ENCODE results near the gene MMP17. TPM values are rescaled to one million over a fixed set of nuclear protein-coding genes. Genes with fewer than 3 reads are reported as not detected.
A peak's percentile ranks its signal among the peaks of the same experiment; 100 is the strongest.

Gene MMP17
- polyA plus RNA-seq, 3 donors, result 2.8 to 78.3 (median 3.0) TPM

- H2AFZ ChIP-seq (ENCODE audit: insufficient read depth, low read depth, low read length, poor library complexity, severe bottlenecking), result no peak overlapping the region
- H3K4me1 ChIP-seq (ENCODE audit: control insufficient read depth in 1 of 2, insufficient read depth in 2 of 2, low read length in 2 of 2), result peaks cover 47 to 52% of the 10 kb centered on the region in 2 donors
- Mint-ChIP-seq H3K9me3 (peaks cover 0 to 2% (median 0%) of the 10 kb centered on the region in 7 donors), H3K36me3 (no peaks in the 10 kb centered on the region), H3K4me3 (peak overlapping the region in 1 of 2 donors; percentile 73), H3K4me1 (peaks cover 48% of the 10 kb centered on the region), H3K27ac (peak overlapping the region in 6 of 7 donors; percentile 70 to 98 (median 86)), H3K27me3 (ENCODE audit: low read depth in 3 of 3) (peaks cover 2 to 4% (median 2%) of the 10 kb centered on the region in 3 donors)
- peak overlapping the region; percentile 39 for H3K4me2 ChIP-seq (replicated peaks; ENCODE audit: extremely low read depth, low read length, poor library complexity, severe bottlenecking)
- no peak overlapping the region for H3K9ac ChIP-seq (ENCODE audit: insufficient read depth, low read length, poor library complexity, severe bottlenecking)
- H3K27me3 ChIP-seq (ENCODE audit: control insufficient read depth in 2 of 2, insufficient read depth in 2 of 2, low read length in 2 of 2), result no peaks in the 10 kb centered on the region
- H3K4me3 ChIP-seq (replicated peaks in 1 of 3; ENCODE audit: low read depth in 2 of 3, low read length in 3 of 3), result peak overlapping the region in 1 of 3 experiments; percentile 26
- no peaks in the 10 kb centered on the region for H3K36me3 ChIP-seq (replicated peaks in 1 of 2; ENCODE audit: control insufficient read depth in 1 of 2, insufficient read depth in 2 of 2, low read length in 2 of 2)
- no peak for TF ChIP-seq CTCF (IDR thresholded peaks at IDR 0.05)
- WGBS (ENCODE audit: insufficient coverage), result 64% methylated on average over 11 of the region's 14 CpGs
- DNase-seq, result no peak
- H3K79me2 ChIP-seq (ENCODE audit: insufficient read depth, low read length), result no peaks in the 10 kb centered on the region
- H3K27ac ChIP-seq (ENCODE audit: low read depth in 1 of 2, low read length in 2 of 2), result no peak overlapping the region
- intact Hi-C loops (cut with micrococcal nuclease), result loop anchor here (5.0 kb wide), 1 partner anchor 35 kb away; no protein-coding TSS in a partner anchor
- no peaks in the 10 kb centered on the region for H3K9me3 ChIP-seq (replicated peaks in 1 of 2; ENCODE audit: control insufficient read depth in 1 of 2, insufficient read depth in 1 of 2, low read length in 2 of 2)
- H4K20me1 ChIP-seq (ENCODE audit: insufficient read depth, low read length), result no peaks in the 10 kb centered on the region
Measured at GRCh38 chr12:131862600-131862993, 34.4 kb downstream of the MMP17 start.

GRCh38 chr12:131862994-131863710 lies 35.0 kb downstream of the MMP17 start:
- H3K27ac Mint-ChIP-seq, result peak overlapping the region in 6 of 7 donors; percentile 70 to 98 (median 86)

More at GRCh38 chr12:131862994-131863710, 35.0 kb downstream of the MMP17 start:
- Histone ChIP-seq H3K36me3 (replicated peaks in 1 of 2; ENCODE audit: control insufficient read depth in 1 of 2, insufficient read depth in 2 of 2, low read length in 2 of 2) (no peaks in the 10 kb centered on the region), H3K79me2 (ENCODE audit: insufficient read depth, low read length) (no peaks in the 10 kb centered on the region), H3K9me3 (replicated peaks in 1 of 2; ENCODE audit: control insufficient read depth in 1 of 2, insufficient read depth in 1 of 2, low read length in 2 of 2) (no peaks in the 10 kb centered on the region), H3K4me1 (ENCODE audit: control insufficient read depth in 1 of 2, insufficient read depth in 2 of 2, low read length in 2 of 2) (peaks cover 52 to 58% of the 10 kb centered on the region in 2 donors), H3K27ac (ENCODE audit: low read depth in 1 of 2, low read length in 2 of 2) (no peak overlapping the region), H2AFZ (ENCODE audit: insufficient read depth, low read depth, low read length, poor library complexity, severe bottlenecking) (no peak overlapping the region), H3K4me3 (replicated peaks in 1 of 3; ENCODE audit: low read depth in 2 of 3, low read length in 3 of 3) (peak overlapping the region in 1 of 3 experiments; percentile 26), H3K27me3 (ENCODE audit: control insufficient read depth in 2 of 2, insufficient read depth in 2 of 2, low read length in 2 of 2) (no peaks in the 10 kb centered on the region), H3K9ac (ENCODE audit: insufficient read depth, low read length, poor library complexity, severe bottlenecking) (no peak overlapping the region), H3K4me2 (replicated peaks; ENCODE audit: extremely low read depth, low read length, poor library complexity, severe bottlenecking) (peak overlapping the region; percentile 39), H4K20me1 (ENCODE audit: insufficient read depth, low read length) (no peaks in the 10 kb centered on the region)
- peaks cover 0 to 2% (median 0%) of the 10 kb centered on the region in 7 donors for H3K9me3 Mint-ChIP-seq
- peaks cover 51% of the 10 kb centered on the region for H3K4me1 Mint-ChIP-seq
- no peak for TF ChIP-seq CTCF (IDR thresholded peaks at IDR 0.05)
- peak overlapping the region; percentile 34 to 73 for H3K4me3 Mint-ChIP-seq
- intact Hi-C loops (cut with micrococcal nuclease), result loop anchor here (5.0 kb wide), 1 partner anchor 34 kb away; no protein-coding TSS in a partner anchor
- peak; percentile 28 to 55 (median 47) for DNase-seq
- peaks cover 2 to 4% (median 2%) of the 10 kb centered on the region in 3 donors for H3K27me3 Mint-ChIP-seq (ENCODE audit: low read depth in 3 of 3)
- WGBS (ENCODE audit: insufficient coverage), result 55% methylated on average over 11 of the region's 20 CpGs
- H3K36me3 Mint-ChIP-seq, result no peaks in the 10 kb centered on the region
